ENCODE results near the gene CD1B. TPM values are rescaled to one million over a fixed set of nuclear protein-coding genes. Genes with fewer than 3 reads are reported as not detected.

The CD1B gene
- total and polyA plus RNA-seq, 9 of the 15 experiments (the other 6 are each of a cell fraction or from before 2014, with no cell fraction given) = not detected

DNA sequence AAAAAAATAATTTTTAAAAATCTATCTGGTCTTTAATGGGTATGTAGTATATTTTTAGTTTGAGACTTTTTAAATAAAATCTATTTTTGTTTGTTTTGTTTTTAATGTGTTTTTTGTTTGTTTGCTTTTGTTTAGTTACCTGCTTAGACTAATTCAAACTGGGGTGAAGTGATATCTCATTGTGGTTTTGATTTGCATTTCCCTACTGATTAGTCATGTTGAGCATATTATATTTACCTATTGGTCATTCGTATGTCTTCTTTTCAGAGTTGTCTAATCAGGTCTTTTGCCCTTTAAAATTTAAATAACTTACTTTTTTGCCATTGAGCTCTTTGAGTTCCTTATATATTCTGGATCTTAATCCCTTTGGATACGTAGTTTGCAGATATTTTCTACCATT is 20.3 kb downstream of the CD1B start:
- Histone ChIP-seq H3K9ac (ENCODE audit: insufficient read depth in 1 of 2, low read depth in 2 of 2, low read length in 2 of 2) (no peak overlapping the region), H3K9me3 (replicated peaks; ENCODE audit: control insufficient read depth, insufficient read depth, low read depth, low read length) (no peaks in the 10 kb centered on the region), H4K20me1 (replicated peaks; ENCODE audit: control insufficient read depth, insufficient read depth, low read length) (no peaks in the 10 kb centered on the region), H3K27me3 (ENCODE audit: control insufficient read depth in 2 of 2, insufficient read depth in 2 of 2, low read length in 2 of 2) (no peaks in the 10 kb centered on the region), H3K4me2 (ENCODE audit: insufficient read depth, low read length) (no peak overlapping the region), H3K79me2 (ENCODE audit: control insufficient read depth, insufficient read depth, low read length) (no peaks in the 10 kb centered on the region), H3K4me1 (replicated peaks in 1 of 2; ENCODE audit: control insufficient read depth in 2 of 2, insufficient read depth in 2 of 2, low read length in 2 of 2) (no peaks in the 10 kb centered on the region), H3K27ac (ENCODE audit: extremely low read depth, low read depth, low read length) (no peak overlapping the region), H3K9me1 (ENCODE audit: control insufficient read depth, insufficient read depth, low read length) (no peaks in the 10 kb centered on the region), H2AFZ (ENCODE audit: low read depth, low read length) (no peak overlapping the region), H3K4me3 (no peak overlapping the region), H3K36me3 (ENCODE audit: control insufficient read depth, insufficient read depth, low read length) (no peaks in the 10 kb centered on the region)
- FAIRE-seq (no peak), DNase-seq (ENCODE audit: extremely low read depth in 1 of 4, low spot score in 3 of 4) (no peak), ATAC-seq (no peak)
- in situ Hi-C loops (cut with MboI) (no loop called here), intact Hi-C loops (cut with micrococcal nuclease) (no loop called here)
- no TSS peak for BruUV-seq (replicated peaks)
- 0% methylated on average over 2 of the region's 2 CpGs for WGBS (ENCODE audit: insufficient coverage, low coverage, missing lambda C conversion rate)
- POLR2A ChIA-PET = no interaction called here
- CTCF ChIA-PET (ENCODE audit: low intra/inter-chr PET ratio) = no interaction called here
- no peak for TF ChIP-seq EP300 (IDR thresholded peaks at IDR 0.05; ENCODE audit: low read length)
- TF ChIP-seq HDAC2 (IDR thresholded peaks at IDR 0.05) = no peak
- TF ChIP-seq, protein P1, sequence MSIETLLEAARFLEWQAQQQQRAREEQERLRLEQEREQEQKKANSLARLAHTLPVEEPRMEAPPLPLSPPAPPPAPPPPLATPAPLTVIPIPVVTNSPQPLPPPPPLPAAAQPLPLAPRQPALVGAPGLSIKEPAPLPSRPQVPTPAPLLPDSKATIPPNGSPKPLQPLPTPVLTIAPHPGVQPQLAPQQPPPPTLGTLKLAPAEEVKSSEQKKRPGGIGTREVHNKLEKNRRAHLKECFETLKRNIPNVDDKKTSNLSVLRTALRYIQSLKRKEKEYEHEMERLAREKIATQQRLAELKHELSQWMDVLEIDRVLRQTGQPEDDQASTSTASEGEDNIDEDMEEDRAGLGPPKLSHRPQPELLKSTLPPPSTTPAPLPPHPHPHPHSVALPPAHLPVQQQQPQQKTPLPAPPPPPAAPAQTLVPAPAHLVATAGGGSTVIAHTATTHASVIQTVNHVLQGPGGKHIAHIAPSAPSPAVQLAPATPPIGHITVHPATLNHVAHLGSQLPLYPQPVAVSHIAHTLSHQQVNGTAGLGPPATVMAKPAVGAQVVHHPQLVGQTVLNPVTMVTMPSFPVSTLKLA (conservative IDR thresholded peaks at IDR 0.05) = no peak
- no peak for TF ChIP-seq SIRT6 (IDR thresholded peaks at IDR 0.05; ENCODE audit: low read depth, low read length)
- no peak for TF ChIP-seq HDGF (IDR thresholded peaks at IDR 0.05)
- no peak for TF ChIP-seq ATF7 (IDR thresholded peaks at IDR 0.05)
- no peak for TF ChIP-seq ZNF12 (CRISPR knock-in tag; IDR thresholded peaks at IDR 0.05)
- TF ChIP-seq SMAD1 (IDR thresholded peaks at IDR 0.05; ENCODE audit: low read depth, low read length, partially characterized antibody) = no peak
- no peak for TF ChIP-seq KLF1 (tag; IDR thresholded peaks at IDR 0.05)
- TF ChIP-seq HBP1 (CRISPR knock-in tag; IDR thresholded peaks at IDR 0.05) = no peak

Data from K562 (cell line).